BJ (cell line): ENCODE results near the gene AKAP6. TPM values are rescaled to one million over a fixed set of nuclear protein-coding genes. Genes with fewer than 3 reads are reported as not detected.

ENCODE experiments used
- CTCF ChIA-PET: fragments of 350-600 bp; formaldehyde crosslinking; extraction: SDS; loops from one replicate; lab custom pipeline; 2021; ENCODE audit warnings: antibody characterized with exemption, inconsistent platforms; lab: Yijun Ruan, JAX
- POLR2A ChIA-PET: fragments of 300-600 bp; sonication (Branson Sonifier 250); formaldehyde crosslinking; extraction: SDS; loops from one replicate; lab custom pipeline; 2021; ENCODE audit warnings: antibody characterized with exemption; lab: Charles Lee
- DNase-seq: peaks from one replicate; pipeline ENCODE4 v3.0.0-alpha.2; 2011; ENCODE audit warnings: low read depth
- H3K27me3 ChIP-seq: 2 replicates; pipeline ENCODE4 v1.6.0; 2011; ENCODE audit warnings: low read length; ENCODE audit not compliant: control insufficient read depth, insufficient read depth
- H3K36me3 ChIP-seq: 2 replicates; pipeline ENCODE4 v1.5.1; 2011; ENCODE audit warnings: low read length; ENCODE audit not compliant: control insufficient read depth, insufficient read depth
- H3K4me3 ChIP-seq: 2 replicates; pipeline ENCODE4 v1.5.1; 2011; ENCODE audit warnings: low read depth, mild to moderate bottlenecking, control low read depth, low read length
- CTCF ChIP-seq: IDR thresholded peaks from 2 replicates; pipeline ENCODE4 v1.5.1; 2011; ENCODE audit warnings: low read depth, mild to moderate bottlenecking, control low read depth, inconsistent platforms, low read length, moderate library complexity; ENCODE audit not compliant: insufficient read depth
- polyA plus RNA-seq: library from polyadenylated mRNA; depleted of rRNA; stranded (reverse); fragments of >200 nt; gene quantifications from 2 replicates; pipeline ENCODE4 v1.2.3, GENCODE V29; 2011

The AKAP6 gene
- polyA plus RNA-seq, 1 experiment: 18.5 TPM

DNA sequence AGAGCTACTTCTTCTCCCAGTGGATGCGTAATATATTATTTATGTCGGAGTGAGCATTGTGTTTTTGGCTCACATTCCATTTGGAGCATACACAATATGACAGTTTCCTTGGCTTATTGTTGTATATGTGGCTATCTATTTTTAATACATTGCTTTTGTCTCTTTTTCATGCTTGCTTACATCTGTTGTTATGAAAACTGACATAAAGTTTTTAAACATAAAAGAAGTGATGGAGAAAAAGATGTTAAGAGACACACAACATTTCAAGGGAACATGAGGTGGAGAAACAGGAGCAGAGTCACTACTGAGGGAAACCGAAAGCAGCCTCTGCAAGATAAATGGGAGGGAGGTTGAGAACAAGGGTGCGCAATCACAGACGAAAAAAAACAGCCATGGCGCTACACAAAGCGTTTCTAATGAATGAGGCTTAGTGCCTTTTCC is 381.2 kb downstream of the AKAP6 start:
- no peak overlapping the region for H3K4me3 ChIP-seq
- H3K27me3 ChIP-seq: no peaks in the 10 kb centered on the region
- no peak for DNase-seq
- TF ChIP-seq CTCF: no peak
- no peaks in the 10 kb centered on the region for H3K36me3 ChIP-seq
- POLR2A ChIA-PET: no interaction called here
- CTCF ChIA-PET: interaction anchor here (0.8 to 1.5 kb wide), 3 partner anchors 11 to 123 kb away, joined by 3 to 4 read pairs (median 3); no protein-coding TSS in a partner anchor

DNA sequence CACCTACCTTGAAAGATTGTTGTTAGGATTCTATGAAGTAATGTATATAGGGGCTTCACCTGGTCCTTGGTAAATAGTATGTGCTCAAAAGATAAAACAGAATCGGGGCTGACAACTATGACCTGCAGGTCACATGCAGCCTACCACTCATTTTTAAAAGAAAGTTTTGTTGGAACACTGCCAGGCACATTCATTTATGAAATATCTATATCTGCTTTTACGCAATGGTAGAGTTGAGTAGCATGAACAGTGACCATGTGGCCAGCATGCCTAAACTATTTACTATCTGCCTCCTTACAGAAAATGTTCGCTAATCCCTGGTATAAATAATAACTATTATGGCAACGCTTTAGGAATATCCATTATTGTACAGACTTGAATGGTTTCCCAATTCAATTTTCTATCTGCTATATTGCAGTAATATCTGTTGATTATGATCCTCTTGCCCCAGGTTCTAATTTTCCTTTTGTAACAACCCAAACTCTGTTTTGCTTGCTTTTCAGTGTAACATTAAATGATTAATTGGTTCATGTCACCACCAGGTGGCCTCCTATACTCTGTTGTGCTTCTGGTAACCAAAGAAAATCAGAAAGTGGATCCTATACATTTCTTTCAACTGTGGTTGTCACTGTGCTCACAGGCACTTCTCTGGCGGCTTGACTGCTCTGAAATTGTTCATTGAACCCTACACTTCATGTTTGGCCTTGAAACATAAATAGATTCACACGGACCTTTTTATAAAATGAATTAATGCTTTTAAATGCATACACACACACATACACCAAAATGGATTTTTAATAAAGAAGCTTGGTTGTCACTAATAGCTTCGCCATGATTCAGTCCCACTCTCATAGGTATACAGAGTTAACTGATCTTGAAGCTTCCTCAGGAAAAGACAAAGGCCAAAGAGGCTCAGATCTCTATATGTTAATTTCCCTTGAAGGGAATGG is 381.9 kb downstream of the AKAP6 start:
- Histone ChIP-seq H3K27me3 (no peaks in the 10 kb centered on the region), H3K36me3 (no peaks in the 10 kb centered on the region), H3K4me3 (no peak overlapping the region)
- peak; percentile 60 for TF ChIP-seq CTCF
- no peak for DNase-seq
- POLR2A ChIA-PET: no interaction called here
- CTCF ChIA-PET: interaction anchor here (0.8 to 1.1 kb wide), 4 partner anchors 9 to 1082 kb away, joined by 3 to 4 read pairs (median 3); no protein-coding TSS in a partner anchor

DNA sequence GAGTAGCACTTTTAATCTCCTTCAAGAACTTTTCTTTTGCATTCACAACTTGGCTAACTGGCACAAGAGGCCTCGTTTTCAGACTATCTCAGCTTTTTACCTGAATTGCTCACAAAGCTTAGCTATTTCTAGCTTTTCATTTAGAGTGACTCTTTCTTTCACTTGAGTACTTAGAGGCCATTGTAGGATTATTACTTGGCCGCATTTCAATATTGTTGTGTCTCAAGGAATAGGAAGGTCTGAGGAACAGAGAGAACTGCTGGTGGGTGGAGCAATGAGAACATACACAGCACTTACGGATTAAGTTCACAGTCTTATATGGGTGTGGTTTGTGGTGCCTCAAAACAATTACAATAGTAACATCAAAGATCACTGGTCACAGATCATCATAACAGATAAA is 384.8 kb downstream of the AKAP6 start:
- POLR2A ChIA-PET: no interaction called here
- no peak for TF ChIP-seq CTCF
- DNase-seq: no peak
- H3K4me3 ChIP-seq: no peak overlapping the region
- H3K27me3 ChIP-seq: no peaks in the 10 kb centered on the region
- CTCF ChIA-PET: interaction anchor here (1.0 to 1.4 kb wide), 2 partner anchors 126 to 283 kb away, joined by 3 read pairs; no protein-coding TSS in a partner anchor
- no peaks in the 10 kb centered on the region for H3K36me3 ChIP-seq

GRCh38 chr14:32719601-32720000 is 390.5 kb downstream of the AKAP6 start:
- Histone ChIP-seq H3K4me3 (no peak overlapping the region), H3K27me3 (no peaks in the 10 kb centered on the region), H3K36me3 (no peaks in the 10 kb centered on the region)
- DNase-seq: no peak
- TF ChIP-seq CTCF: no peak
- CTCF ChIA-PET: no interaction called here
- POLR2A ChIA-PET: no interaction called here

DNA sequence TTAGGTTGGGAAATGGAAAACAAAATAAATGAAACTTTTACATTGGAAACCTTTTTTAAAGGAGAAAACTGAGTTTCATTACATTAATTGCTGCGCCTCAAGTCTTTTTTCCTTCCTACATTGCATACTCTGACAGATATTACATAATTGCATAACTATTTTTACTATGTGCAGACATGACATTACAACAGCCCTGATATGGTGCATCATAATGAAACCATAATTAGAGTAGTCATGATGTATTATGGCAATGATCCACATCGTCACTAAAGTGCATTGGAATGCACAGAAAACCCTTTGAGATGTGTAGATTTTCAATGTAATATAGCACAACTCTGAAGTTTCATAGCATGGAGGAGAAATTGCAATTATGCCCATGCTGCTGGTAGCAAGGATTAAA is 391.8 kb downstream of the AKAP6 start:
- no peak for DNase-seq
- TF ChIP-seq CTCF: no peak
- Histone ChIP-seq H3K36me3 (no peaks in the 10 kb centered on the region), H3K27me3 (no peaks in the 10 kb centered on the region), H3K4me3 (no peak overlapping the region)
- ChIA-PET POLR2A (no interaction called here), CTCF (interaction anchor here (0.8 kb wide), 1 partner anchor 60 kb away, joined by 3 read pairs; no protein-coding TSS in a partner anchor)
